HUES48 (cell line): ENCODE measurements around the gene FAM229B.

ENCODE experiments used
- H3K27ac ChIP-seq: one replicate; pipeline ENCODE4 v1.7.0; 2013; ENCODE audit warnings: low read depth, low read length, inconsistent platforms
- H3K27me3 ChIP-seq: 2 replicates; pipeline ENCODE4 v1.6.1; 2013; ENCODE audit warnings: mild to moderate bottlenecking, low read length; ENCODE audit not compliant: control insufficient read depth, insufficient read depth
- H3K36me3 ChIP-seq: 2 replicates; pipeline ENCODE4 v1.6.1; 2013; ENCODE audit warnings: low read length; ENCODE audit not compliant: control insufficient read depth, insufficient read depth
- H3K4me1 ChIP-seq: 2 replicates; pipeline ENCODE4 v1.6.1; 2013; ENCODE audit warnings: mild to moderate bottlenecking, low read length; ENCODE audit not compliant: control insufficient read depth, insufficient read depth
- H3K4me3 ChIP-seq: 2 replicates; pipeline ENCODE4 v1.5.1; 2013; ENCODE audit warnings: mild to moderate bottlenecking, low read depth, low read length
- H3K9ac ChIP-seq: 2 replicates; pipeline ENCODE4 v1.6.1; 2013; ENCODE audit warnings: mild to moderate bottlenecking, low read depth, low read length, moderate library complexity
- H3K9me3 ChIP-seq: 2 replicates; pipeline ENCODE4 v1.6.1; 2013; ENCODE audit warnings: low read length; ENCODE audit not compliant: control insufficient read depth, insufficient read depth

The FAM229B gene

GRCh38 chr6:112113431-112113830 is 26.0 kb downstream of the FAM229B start:
- no peaks in the 10 kb centered on the region for H3K4me1 ChIP-seq
- H3K4me3 ChIP-seq = no peak overlapping the region
- H3K9me3 ChIP-seq = no peaks in the 10 kb centered on the region
- H3K36me3 ChIP-seq = no peaks in the 10 kb centered on the region
- H3K27ac ChIP-seq = no peak overlapping the region
- no peak overlapping the region for H3K9ac ChIP-seq
- no peaks in the 10 kb centered on the region for H3K27me3 ChIP-seq

- H3K4me3 ChIP-seq = no peak overlapping the region
- no peaks in the 10 kb centered on the region for H3K4me1 ChIP-seq
Observed at GRCh38 chr6:112113918-112114317, 26.5 kb downstream of the FAM229B start.

GRCh38 chr6:112114577-112115223 is 27.3 kb downstream of the FAM229B start:
- H3K9me3 ChIP-seq = no peaks in the 10 kb centered on the region
- H3K27me3 ChIP-seq = no peaks in the 10 kb centered on the region
- no peak overlapping the region for H3K4me3 ChIP-seq
- H3K4me1 ChIP-seq = no peaks in the 10 kb centered on the region
- H3K27ac ChIP-seq = no peak overlapping the region
- no peak overlapping the region for H3K9ac ChIP-seq
- no peaks in the 10 kb centered on the region for H3K36me3 ChIP-seq

More at GRCh38 chr6:112113918-112114317, 26.5 kb downstream of the FAM229B start:
- no peak overlapping the region for H3K27ac ChIP-seq
- H3K9ac ChIP-seq = no peak overlapping the region
- H3K27me3 ChIP-seq = no peaks in the 10 kb centered on the region
- no peaks in the 10 kb centered on the region for H3K36me3 ChIP-seq
- H3K9me3 ChIP-seq = no peaks in the 10 kb centered on the region

- Histone ChIP-seq H3K36me3 (no peaks in the 10 kb centered on the region), H3K4me3 (no peak overlapping the region), H3K27ac (no peak overlapping the region), H3K4me1 (no peaks in the 10 kb centered on the region), H3K9ac (no peak overlapping the region), H3K27me3 (no peaks in the 10 kb centered on the region), H3K9me3 (no peaks in the 10 kb centered on the region)
Observed at GRCh38 chr6:112116221-112116620, 28.8 kb downstream of the FAM229B start.

- Histone ChIP-seq H3K27ac (no peak overlapping the region), H3K4me1 (no peaks in the 10 kb centered on the region), H3K9ac (no peak overlapping the region), H3K36me3 (no peaks in the 10 kb centered on the region), H3K27me3 (no peaks in the 10 kb centered on the region), H3K4me3 (no peak overlapping the region), H3K9me3 (no peaks in the 10 kb centered on the region)
Observed at GRCh38 chr6:112117554-112117953, 30.2 kb downstream of the FAM229B start.

GRCh38 chr6:112118034-112118433 is 30.6 kb downstream of the FAM229B start:
- H3K4me3 ChIP-seq = no peak overlapping the region
- H3K9me3 ChIP-seq = no peaks in the 10 kb centered on the region
- no peak overlapping the region for H3K27ac ChIP-seq

GRCh38 chr6:112122756-112123155 is 35.4 kb downstream of the FAM229B start:
- no peak overlapping the region for H3K27ac ChIP-seq
- H3K36me3 ChIP-seq = no peaks in the 10 kb centered on the region
- H3K27me3 ChIP-seq = no peaks in the 10 kb centered on the region
- no peaks in the 10 kb centered on the region for H3K4me1 ChIP-seq
- H3K4me3 ChIP-seq = no peak overlapping the region
- no peaks in the 10 kb centered on the region for H3K9me3 ChIP-seq
- H3K9ac ChIP-seq = no peak overlapping the region

More at GRCh38 chr6:112118034-112118433, 30.6 kb downstream of the FAM229B start:
- Histone ChIP-seq H3K27me3 (no peaks in the 10 kb centered on the region), H3K4me1 (no peaks in the 10 kb centered on the region), H3K36me3 (no peaks in the 10 kb centered on the region), H3K9ac (no peak overlapping the region)

- Histone ChIP-seq H3K4me3 (no peak overlapping the region), H3K27me3 (no peaks in the 10 kb centered on the region), H3K9me3 (no peaks in the 10 kb centered on the region), H3K4me1 (no peaks in the 10 kb centered on the region), H3K36me3 (no peaks in the 10 kb centered on the region), H3K9ac (no peak overlapping the region), H3K27ac (no peak overlapping the region)
Observed at GRCh38 chr6:112123982-112124381, 36.6 kb downstream of the FAM229B start.

- Histone ChIP-seq H3K4me1 (no peaks in the 10 kb centered on the region), H3K27ac (no peak overlapping the region), H3K9ac (no peak overlapping the region), H3K4me3 (no peak overlapping the region), H3K9me3 (no peaks in the 10 kb centered on the region), H3K36me3 (no peaks in the 10 kb centered on the region), H3K27me3 (no peaks in the 10 kb centered on the region)
Observed at GRCh38 chr6:112128208-112128607, 40.8 kb downstream of the FAM229B start.

GRCh38 chr6:112130878-112131277 is 43.5 kb downstream of the FAM229B start:
- Histone ChIP-seq H3K27ac (no peak overlapping the region), H3K4me1 (no peaks in the 10 kb centered on the region), H3K27me3 (no peaks in the 10 kb centered on the region), H3K9me3 (no peaks in the 10 kb centered on the region), H3K4me3 (no peak overlapping the region), H3K36me3 (no peaks in the 10 kb centered on the region), H3K9ac (no peak overlapping the region)

GRCh38 chr6:112139052-112139451 is 51.7 kb downstream of the FAM229B start:
- H3K27ac ChIP-seq = no peak overlapping the region
- H3K9ac ChIP-seq = no peak overlapping the region
- H3K36me3 ChIP-seq = no peaks in the 10 kb centered on the region

More at GRCh38 chr6:112139052-112139451, 51.7 kb downstream of the FAM229B start:
- Histone ChIP-seq H3K4me1 (no peaks in the 10 kb centered on the region), H3K4me3 (no peak overlapping the region), H3K9me3 (no peaks in the 10 kb centered on the region), H3K27me3 (no peaks in the 10 kb centered on the region)
